Skin epidermis (tissue), 12 donors: Measurements from ENCODE around the gene NT5C3B.
"Not testable (repeated sequence)": the region's sequence is repeated elsewhere in the genome, so short reads cannot be mapped to it uniquely, and the experiment has no call there.

Experiments
- H3K27ac ChIP-seq, 21 experiments: fragments of 200-600 bp; sonication (generic) in 11 of 21; one replicate each; pipeline ENCODE4 v1.5.0; 2020; ENCODE audit warnings: mild to moderate bottlenecking in 3 of 21, inconsistent platforms in 2 of 21, moderate library complexity in 2 of 21
- H3K4me3 ChIP-seq, 7 experiments: fragments of 200-600 bp; sonication (generic) in 2 of 7; one replicate each; pipeline ENCODE4 v1.5.0; 2020; ENCODE audit warnings: inconsistent platforms in 2 of 7, mild to moderate bottlenecking in 2 of 7, moderate library complexity in 1 of 7

NT5C3B gene

DNA sequence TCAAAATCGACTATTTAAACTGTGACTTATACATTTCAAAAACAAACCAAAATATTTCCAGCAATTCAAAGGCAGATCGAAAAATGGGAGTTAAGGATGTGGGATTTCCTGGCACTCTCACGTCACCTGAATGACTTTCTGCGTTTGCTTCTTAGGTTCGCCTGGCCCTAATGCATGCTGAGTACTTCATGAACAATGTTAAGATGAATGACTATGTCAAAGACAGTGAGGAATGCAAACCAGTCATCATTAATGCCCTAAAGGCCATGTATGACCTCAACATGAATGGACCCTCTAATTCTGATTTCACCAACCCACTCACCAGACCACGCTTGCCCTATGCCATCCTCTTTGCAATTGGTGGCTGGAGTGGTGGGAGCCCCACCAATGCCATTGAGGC is 8.9 kb upstream of the NT5C3B start:
- no peak overlapping the region for H3K27ac ChIP-seq
- no peak overlapping the region for H3K4me3 ChIP-seq

- not testable (repeated sequence) for H3K27ac ChIP-seq, H3K4me3 ChIP-seq
Measured at GRCh38 chr17:41840781-41841180, 4.7 kb upstream of the NT5C3B start.

- H3K4me3 ChIP-seq, H3K27ac ChIP-seq: not testable (repeated sequence)
Measured at GRCh38 chr17:41839448-41839847, 3.4 kb upstream of the NT5C3B start.

DNA sequence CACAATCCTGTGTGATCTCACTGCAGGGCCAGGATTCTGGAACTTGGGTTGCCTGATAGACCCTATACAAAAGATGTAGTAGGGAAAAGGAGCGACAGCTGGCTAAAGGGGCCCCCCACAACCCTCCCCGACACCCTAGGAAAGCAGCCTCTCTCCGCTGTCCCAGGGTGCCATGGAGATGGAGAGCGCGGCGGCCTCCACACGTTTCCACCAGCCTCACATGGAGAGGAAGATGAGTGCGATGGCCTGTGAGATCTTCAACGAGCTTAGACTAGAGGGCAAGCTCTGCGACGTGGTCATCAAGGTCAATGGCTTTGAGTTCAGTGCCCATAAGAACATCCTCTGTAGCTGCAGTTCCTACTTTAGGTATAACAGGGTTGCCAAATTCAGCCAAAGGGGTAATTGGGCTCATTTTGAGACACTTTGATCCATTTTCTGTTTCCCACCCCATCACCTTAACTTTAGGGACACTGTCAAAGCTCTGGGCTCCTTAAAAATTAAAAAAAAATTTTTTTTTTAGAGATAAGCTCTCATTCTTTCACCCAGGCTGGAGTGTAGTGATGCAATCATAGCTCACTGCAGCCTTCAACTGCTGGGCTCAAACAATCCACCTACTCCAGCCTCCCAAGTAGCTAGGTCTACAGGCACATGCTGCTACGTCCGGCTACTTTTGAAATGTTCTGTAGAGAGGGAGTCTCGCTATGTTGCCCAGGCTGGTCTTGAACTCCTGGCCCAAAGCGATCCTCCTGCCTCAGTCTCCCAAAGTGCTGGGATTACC is 1.9 kb upstream of the NT5C3B start, which contains the start of gene KLHL10:
KLHL10 (plus strand) TSS at position 65 of the 778 bp plus-strand sequence; CDS start at position 173, 108 bp downstream.
- Histone ChIP-seq H3K27ac (peak within 1 kb of the TSS in 4 of 21 experiments; percentile 82 to 87 (median 85)), H3K4me3 (peak within 1 kb of the TSS in 4 of 7 experiments; percentile 50 to 74 (median 73))

DNA sequence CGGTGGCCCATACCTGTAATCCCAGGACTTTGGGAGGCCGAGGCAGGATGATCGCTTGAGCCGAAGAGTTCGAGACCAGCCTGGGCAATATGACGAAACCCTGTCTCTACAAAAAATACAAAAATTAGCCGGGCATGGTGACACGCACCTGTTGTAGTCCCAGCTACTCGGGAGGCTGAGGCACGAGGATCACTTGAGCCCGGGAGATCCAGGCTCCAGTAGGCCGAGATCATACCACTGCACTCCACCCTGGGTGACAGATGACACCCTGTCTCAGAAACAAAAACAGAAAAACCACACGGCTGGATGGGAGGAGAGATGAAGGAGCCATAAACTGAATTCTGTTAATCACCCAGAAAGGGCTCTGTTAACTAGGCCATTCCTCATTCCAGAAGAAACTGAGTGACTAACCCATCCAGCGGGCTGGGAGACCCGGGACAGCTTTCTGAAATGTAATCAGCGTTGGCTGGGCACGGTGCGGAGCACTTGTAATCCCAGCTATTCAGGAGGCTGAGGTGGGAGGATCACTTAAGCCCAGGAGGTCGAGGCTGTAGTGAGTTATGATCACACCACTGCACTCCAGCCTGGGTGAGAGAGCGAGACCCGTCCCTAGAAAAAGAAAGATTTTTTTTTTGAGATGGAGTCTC is 641 bp upstream of the NT5C3B start:
- Histone ChIP-seq H3K4me3 (peak overlapping the region; percentile 50 to 93 (median 73)), H3K27ac (peak overlapping the region in 11 of 21 experiments; percentile 67 to 91 (median 84))

GRCh38 chr17:41835214-41835799 is 725 bp downstream of the NT5C3B start:
- H3K27ac ChIP-seq: peak overlapping the region in 16 of 21 experiments; percentile 12 to 91 (median 78)
- H3K4me3 ChIP-seq: peak overlapping the region; percentile 50 to 93 (median 73)

DNA sequence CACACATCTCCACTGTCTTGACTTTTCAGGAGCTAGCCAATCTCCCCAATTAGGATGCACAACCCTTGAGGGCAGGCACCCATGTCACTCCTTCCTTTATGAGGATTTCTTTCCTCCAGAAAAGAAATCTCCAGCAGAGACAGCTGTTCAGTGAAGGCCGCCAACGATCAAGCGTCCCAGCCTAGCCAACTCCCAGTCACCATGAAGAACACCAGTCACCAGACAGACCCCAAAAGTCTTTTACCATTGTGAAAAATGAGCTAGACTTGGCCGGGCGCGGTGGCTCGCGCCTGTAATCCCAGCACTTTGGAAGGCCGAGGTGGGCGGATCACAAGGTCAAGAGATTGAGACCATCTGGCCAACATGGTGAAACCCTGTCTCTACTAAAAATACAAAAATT is 6.1 kb downstream of the NT5C3B start:
- not testable (repeated sequence) for H3K4me3 ChIP-seq, H3K27ac ChIP-seq

DNA sequence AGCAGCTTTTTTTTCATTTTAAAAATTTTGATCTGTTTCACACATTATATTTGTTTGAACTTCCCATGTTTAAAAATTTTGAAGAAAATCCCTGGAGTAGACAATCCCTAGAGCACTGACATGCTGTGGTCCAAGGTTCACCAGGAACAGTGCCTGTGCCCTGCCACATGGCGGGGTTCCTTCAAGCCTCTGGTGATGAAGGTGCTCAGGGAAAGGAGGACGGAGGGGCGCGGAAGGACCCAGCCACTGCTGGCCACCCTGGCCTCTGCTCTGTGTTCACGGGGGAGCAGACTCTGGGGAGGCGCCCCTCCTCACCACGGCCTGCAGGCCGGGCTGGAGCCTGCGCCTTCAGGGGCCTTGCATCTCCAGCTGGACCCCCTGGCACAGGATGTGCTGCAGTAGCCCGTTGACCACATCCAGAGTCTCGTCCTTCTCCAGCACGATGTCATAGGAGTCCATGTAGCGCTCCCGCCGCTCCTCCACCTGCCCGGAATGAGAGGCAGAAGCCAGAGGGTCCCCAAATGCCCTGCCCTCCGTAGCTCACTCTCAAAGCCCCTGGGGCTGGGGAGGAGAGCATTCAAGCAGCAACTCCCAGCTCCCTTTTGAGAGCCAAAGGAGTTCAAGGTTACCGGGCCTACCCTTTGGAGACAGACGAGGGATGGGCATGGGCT is 10.7 kb downstream of the NT5C3B start:
- Histone ChIP-seq H3K4me3 (no peak overlapping the region), H3K27ac (no peak overlapping the region)

DNA sequence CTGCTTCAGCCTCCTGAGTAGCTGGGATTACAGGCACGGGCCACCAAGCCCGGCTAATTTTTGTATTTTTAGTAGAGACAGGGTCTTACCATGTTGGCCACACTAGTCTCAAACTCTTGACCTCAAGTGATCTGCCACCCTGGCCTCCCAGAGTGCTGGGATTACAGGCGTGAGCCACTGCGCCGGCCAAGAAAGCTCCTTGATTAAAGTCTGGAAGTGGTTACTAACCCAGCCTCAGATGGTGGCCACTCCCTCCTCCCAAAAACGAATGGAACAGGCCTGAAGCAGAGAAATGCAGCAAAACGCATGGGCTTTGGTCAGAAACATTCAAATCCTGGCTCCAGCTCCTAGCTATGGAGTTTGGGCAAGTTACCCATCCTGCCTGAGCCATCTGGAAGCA is 11.9 kb downstream of the NT5C3B start:
- H3K4me3 ChIP-seq: no peak overlapping the region
- H3K27ac ChIP-seq: no peak overlapping the region

DNA sequence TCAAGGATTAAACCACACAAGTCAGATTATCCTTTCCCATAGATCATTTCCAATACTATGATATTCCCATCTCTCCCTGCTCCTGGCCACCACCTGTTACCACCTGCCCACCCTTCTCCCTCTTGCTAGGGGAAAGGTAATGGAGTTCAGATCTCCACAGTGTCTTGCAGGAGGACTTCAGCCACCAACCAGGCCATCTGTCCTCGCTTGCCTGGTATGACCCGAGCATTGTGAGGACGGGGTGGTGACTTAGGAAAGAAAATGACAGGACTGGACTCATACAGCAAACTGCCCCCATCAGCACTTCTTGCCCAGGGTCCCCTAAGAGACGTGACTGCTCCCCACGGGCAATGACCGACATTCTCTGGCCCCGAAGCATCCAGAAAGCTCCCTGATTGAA is 12.5 kb downstream of the NT5C3B start:
- H3K4me3 ChIP-seq: no peak overlapping the region
- no peak overlapping the region for H3K27ac ChIP-seq

DNA sequence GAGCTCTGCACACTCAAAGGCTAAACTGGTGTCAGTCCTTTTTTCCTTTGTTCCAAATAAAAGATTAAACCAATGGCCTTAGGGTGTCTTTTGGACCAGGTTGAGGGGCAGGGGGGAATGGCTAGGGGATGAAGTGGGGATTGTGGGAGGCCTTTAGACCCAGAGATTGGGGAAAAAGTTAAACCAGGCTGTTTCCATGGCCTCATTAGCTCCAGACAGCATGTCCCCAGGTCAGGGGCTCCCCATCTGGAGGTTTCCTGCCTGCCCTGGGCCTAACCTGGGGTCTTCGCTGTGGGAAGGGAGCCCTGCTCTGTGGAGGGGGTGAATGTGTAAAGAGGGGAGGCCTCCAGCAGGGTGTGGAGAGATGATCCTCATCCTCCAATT is 12.9 kb downstream of the NT5C3B start:
- Histone ChIP-seq H3K4me3 (no peak overlapping the region), H3K27ac (no peak overlapping the region)

- Histone ChIP-seq H3K27ac (no peak overlapping the region), H3K4me3 (no peak overlapping the region)
Measured at GRCh38 chr17:41822216-41823140, 13.6 kb downstream of the NT5C3B start.

GRCh38 chr17:41821776-41822175 is 14.3 kb downstream of the NT5C3B start:
- Histone ChIP-seq H3K4me3 (no peak overlapping the region), H3K27ac (no peak overlapping the region)

- H3K4me3 ChIP-seq: no peak overlapping the region
- H3K27ac ChIP-seq: no peak overlapping the region
Measured at GRCh38 chr17:41818024-41818423, 18.0 kb downstream of the NT5C3B start.

GRCh38 chr17:41816637-41817320 is 19.3 kb downstream of the NT5C3B start:
- Histone ChIP-seq H3K27ac (no peak overlapping the region), H3K4me3 (no peak overlapping the region)

DNA sequence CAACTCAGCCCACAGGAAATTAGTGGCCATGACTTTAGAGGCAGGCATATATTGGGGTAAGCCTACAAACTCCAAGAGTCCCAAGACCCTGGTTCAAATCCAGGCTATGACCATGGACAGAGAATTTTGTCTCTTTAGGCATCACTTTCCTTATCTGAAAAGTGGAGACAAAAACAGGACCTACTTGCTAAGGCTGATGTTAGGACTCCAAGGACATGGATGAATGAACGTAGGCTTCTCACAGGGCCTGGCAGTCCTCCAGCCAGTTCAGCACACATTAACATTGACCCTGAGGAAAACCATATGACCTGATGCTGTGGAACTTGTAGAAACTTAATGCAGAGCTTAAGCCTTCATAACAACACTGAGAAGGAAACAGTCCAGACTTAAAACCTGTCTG is 21.8 kb downstream of the NT5C3B start:
- Histone ChIP-seq H3K4me3 (peak overlapping the region in 2 of 7 experiments; percentile 55 to 84), H3K27ac (peak overlapping the region in 10 of 21 experiments; percentile 21 to 87 (median 77))

GRCh38 chr17:41813699-41814124 is 22.3 kb downstream of the NT5C3B start:
- H3K27ac ChIP-seq: peak overlapping the region in 16 of 21 experiments; percentile 21 to 87 (median 77)
- peak overlapping the region; percentile 38 to 84 (median 55) for H3K4me3 ChIP-seq

GRCh38 chr17:41813152-41813680 is 22.8 kb downstream of the NT5C3B start:
- H3K27ac ChIP-seq: peak overlapping the region in 19 of 21 experiments; percentile 10 to 87 (median 77)

More at GRCh38 chr17:41813152-41813680, 22.8 kb downstream of the NT5C3B start:
- H3K4me3 ChIP-seq: peak overlapping the region; percentile 38 to 84 (median 55)
